Measurements from ENCODE around the gene RRP7A. TPM values are rescaled to one million over a fixed set of nuclear protein-coding genes. Genes with fewer than 3 reads are reported as not detected.
"Not testable (repeated sequence)": the region's sequence is repeated elsewhere in the genome, so short reads cannot be mapped to it uniquely, and the experiment has no call there.

The RRP7A gene
- total RNA-seq, 1 experiment from 2014 or later, result 101 TPM

- Histone ChIP-seq H2BK15ac (ENCODE audit: low read depth, low read length) (no peak within 1 kb of the TSS), H3K27me3 (ENCODE audit: insufficient read depth, low read length) (peaks cover 3% of the 10 kb centered on the region; the same call in 1 of the 2 replicates), H3K18ac (ENCODE audit: insufficient read length, low read depth, low read length) (peak within 1 kb of the TSS; percentile 36), H4K8ac (replicated peaks; ENCODE audit: insufficient read length, low read depth, low read length) (no peak within 1 kb of the TSS), H3K9me3 (ENCODE audit: control insufficient read depth, low read depth, low read length) (peaks cover 4% of the 10 kb centered on the region), H2AK5ac (ENCODE audit: insufficient read length, low read length) (no peak within 1 kb of the TSS), H4K91ac (ENCODE audit: insufficient read length, low read depth, low read length) (no peak within 1 kb of the TSS), H2BK20ac (ENCODE audit: low read depth, low read length, poor library complexity, severe bottlenecking) (no peak within 1 kb of the TSS), H2BK120ac (ENCODE audit: low read depth, low read length, poor library complexity, severe bottlenecking) (no peak within 1 kb of the TSS), H4K20me1 (ENCODE audit: control insufficient read depth, insufficient read depth, insufficient read length) (no peaks in the 10 kb centered on the region), H3K23me2 (ENCODE audit: insufficient read length, low read depth, low read length, poor library complexity, severe bottlenecking) (peaks cover 5% of the 10 kb centered on the region), H3K9ac (ENCODE audit: extremely low read depth, insufficient read length, low read length) (no peak within 1 kb of the TSS), H3K14ac (ENCODE audit: insufficient read depth, low read length) (peak within 1 kb of the TSS; percentile 6; the same call in 1 of the 2 replicates), H2AFZ (ENCODE audit: low read length) (no peak within 1 kb of the TSS), H3K79me1 (ENCODE audit: insufficient read depth, low read depth, low read length, poor library complexity, severe bottlenecking) (no peaks in the 10 kb centered on the region), H4K5ac (ENCODE audit: insufficient read length, low read depth, low read length) (no peak within 1 kb of the TSS), H3K27ac (ENCODE audit: insufficient read length, low read depth, low read length) (no peak within 1 kb of the TSS), H3K4ac (ENCODE audit: low read depth, low read length) (no peak within 1 kb of the TSS), H3K56ac (ENCODE audit: insufficient read length, low read depth, low read length) (no peak within 1 kb of the TSS), H3K79me2 (ENCODE audit: insufficient read depth, low read length) (no peaks in the 10 kb centered on the region), H3K4me1 (ENCODE audit: insufficient read depth, low read length) (no peaks in the 10 kb centered on the region), H3K4me2 (ENCODE audit: insufficient read depth, insufficient read length, low read length) (peak within 1 kb of the TSS; percentile 39), H3T11ph (ENCODE audit: low read length) (no peak within 1 kb of the TSS), H2BK12ac (ENCODE audit: insufficient read length, low read depth, low read length) (no peak within 1 kb of the TSS), H2BK5ac (ENCODE audit: insufficient read length, low read length) (no peak within 1 kb of the TSS), H3K23ac (ENCODE audit: insufficient read length, low read depth, low read length) (no peak within 1 kb of the TSS)
- DNase-seq, result peak; percentile 98
- peaks cover 16 to 19% of the 10 kb centered on the region in 2 experiments for H3K9me3 Mint-ChIP-seq
- H3K27me3 Mint-ChIP-seq (ENCODE audit: low read depth), result peaks cover 48% of the 10 kb centered on the region
- no CpG with 5 or more reads among the region's 75 CpGs for WGBS (ENCODE audit: extremely low coverage, insufficient read length, low lambda C conversion rate)
- H3K4me1 Mint-ChIP-seq, result peaks cover 13 to 16% of the 10 kb centered on the region in 2 experiments
- peak within 1 kb of the TSS; percentile 70 to 85 for H3K4me3 Mint-ChIP-seq
- TF ChIP-seq CTCF (conservative IDR thresholded peaks at IDR 0.05), result no peak
- peak within 1 kb of the TSS in 1 of 3 experiments; percentile 73; a peak in 2 of 7 replicates for H3K27ac Mint-ChIP-seq
- H3K36me3 Mint-ChIP-seq (ENCODE audit: insufficient read depth in 1 of 3, low read depth in 3 of 3), result peaks cover 3 to 11% (median 3%) of the 10 kb centered on the region in 3 experiments; a peak in 5 of 7 replicates
Observed at GRCh38 chr22:42553475-42554361, 34.1 kb upstream of the RRP7A start, which contains the start of gene SERHL2. SERHL2 (plus strand) TSS chr22:42553956; CDS start chr22:42554021, 65 bp downstream.

DNA sequence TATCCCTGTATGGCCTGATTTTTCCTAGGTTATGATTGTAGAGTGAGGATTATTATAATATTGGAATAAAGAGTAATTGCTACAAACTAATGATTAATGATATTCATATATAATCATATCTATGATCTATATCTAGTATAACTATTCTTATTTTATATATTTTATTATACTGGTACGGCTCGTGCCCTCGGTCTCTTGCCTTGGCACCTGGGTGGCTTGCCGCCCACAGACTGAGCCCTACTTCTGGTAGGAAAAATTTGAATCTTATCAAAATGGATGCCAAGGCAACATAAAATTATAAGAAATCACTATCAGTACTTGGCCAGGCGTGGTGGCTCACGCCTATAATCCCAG lies 32.7 kb upstream of the RRP7A start:
- not testable (repeated sequence) for H3K18ac ChIP-seq (ENCODE audit: insufficient read length, low read depth, low read length); H3K23ac ChIP-seq (ENCODE audit: insufficient read length, low read depth, low read length); H4K20me1 ChIP-seq (ENCODE audit: control insufficient read depth, insufficient read depth, insufficient read length); H3K56ac ChIP-seq (ENCODE audit: insufficient read length, low read depth, low read length); H3K23me2 ChIP-seq (ENCODE audit: insufficient read length, low read depth, low read length, poor library complexity, severe bottlenecking); H2AK5ac ChIP-seq (ENCODE audit: insufficient read length, low read length); H3K9me3 ChIP-seq (ENCODE audit: control insufficient read depth, low read depth, low read length); H3K9ac ChIP-seq (ENCODE audit: extremely low read depth, insufficient read length, low read length); H2BK20ac ChIP-seq (ENCODE audit: low read depth, low read length, poor library complexity, severe bottlenecking); H4K5ac ChIP-seq (ENCODE audit: insufficient read length, low read depth, low read length); H3K27ac ChIP-seq (ENCODE audit: insufficient read length, low read depth, low read length); H2BK120ac ChIP-seq (ENCODE audit: low read depth, low read length, poor library complexity, severe bottlenecking); H3K79me2 ChIP-seq (ENCODE audit: insufficient read depth, low read length); H2BK15ac ChIP-seq (ENCODE audit: low read depth, low read length); H3K4me1 ChIP-seq (ENCODE audit: insufficient read depth, low read length); H3K27ac Mint-ChIP-seq; H3K4ac ChIP-seq (ENCODE audit: low read depth, low read length); H3T11ph ChIP-seq (ENCODE audit: low read length); H3K79me1 ChIP-seq (ENCODE audit: insufficient read depth, low read depth, low read length, poor library complexity, severe bottlenecking); DNase-seq; H3K4me2 ChIP-seq (ENCODE audit: insufficient read depth, insufficient read length, low read length); H4K8ac ChIP-seq (replicated peaks; ENCODE audit: insufficient read length, low read depth, low read length); H2BK12ac ChIP-seq (ENCODE audit: insufficient read length, low read depth, low read length); H3K27me3 ChIP-seq (ENCODE audit: insufficient read depth, low read length); H2AFZ ChIP-seq (ENCODE audit: low read length); H3K14ac ChIP-seq (ENCODE audit: insufficient read depth, low read length); H4K91ac ChIP-seq (ENCODE audit: insufficient read length, low read depth, low read length); H2BK5ac ChIP-seq (ENCODE audit: insufficient read length, low read length)
- Mint-ChIP-seq H3K27me3 (ENCODE audit: low read depth) (peaks cover 60% of the 10 kb centered on the region), H3K36me3 (ENCODE audit: insufficient read depth in 1 of 3, low read depth in 3 of 3) (peaks cover 3 to 11% (median 3%) of the 10 kb centered on the region in 3 experiments; a peak in 5 of 7 replicates), H3K9me3 (peaks cover 16 to 19% of the 10 kb centered on the region in 2 experiments), H3K4me3 (peak overlapping the region in 1 of 2 experiments; percentile 31; a peak in 2 of 5 replicates), H3K4me1 (peaks cover 15 to 19% of the 10 kb centered on the region in 2 experiments)
- no CpG with 5 or more reads among the region's 6 CpGs for whole genome bisulfite sequencing (ENCODE audit: extremely low coverage, insufficient read length, low lambda C conversion rate)

Measured in H9 (cell line).